Spleen (tissue), 11 donors: ENCODE data around the gene EBPL. TPM values are rescaled to one million over a fixed set of nuclear protein-coding genes. Genes with fewer than 3 reads are reported as not detected.

ENCODE experiments used
- DNase-seq: peaks from one replicate; pipeline ENCODE4 v3.0.0-alpha.2; 2020
- H3K27ac ChIP-seq, 8 donors: fragments of 200-600 bp; sonication (generic) in 7 of 8; 1 replicate in 4 of 8; 2 replicates in 4 of 8; pipeline versions ENCODE4 v1.5.0 to v1.8.0; 2016 to 2021; ENCODE audit warnings: inconsistent platforms in 4 of 8, mild to moderate bottlenecking in 4 of 8, moderate library complexity in 1 of 8
- H3K27me3 ChIP-seq, 7 donors: fragments of 200-600 bp; sonication (generic) in 6 of 7; replicated peaks in 1 of 7; 1 replicate in 4 of 7; 2 replicates in 3 of 7; pipeline versions ENCODE4 v1.5.0 to v1.8.0; 2016 to 2021; ENCODE audit warnings: inconsistent platforms in 3 of 7, mild to moderate bottlenecking in 1 of 7
- H3K36me3 ChIP-seq, 6 donors: fragments of 200-600 bp; sonication (generic) in 5 of 6; 1 replicate in 4 of 6; 2 replicates in 2 of 6; pipeline versions ENCODE4 v1.5.0 to v1.8.0; 2016 to 2021; ENCODE audit warnings: inconsistent platforms in 2 of 6
- H3K4me1 ChIP-seq, 6 donors: fragments of 200-600 bp; sonication (generic) in 5 of 6; 1 replicate in 3 of 6; 2 replicates in 3 of 6; pipeline versions ENCODE4 v1.5.0 to v1.8.0; 2016 to 2021; ENCODE audit warnings: inconsistent platforms in 3 of 6
- H3K4me3 ChIP-seq, 8 donors: fragments of 200-600 bp; sonication (generic) in 7 of 8; 1 replicate in 4 of 8; 2 replicates in 4 of 8; pipeline versions ENCODE4 v1.5.0 to v1.8.0; 2016 to 2021; ENCODE audit warnings: inconsistent platforms in 4 of 8, mild to moderate bottlenecking in 4 of 8, moderate library complexity in 2 of 8
- H3K9me3 ChIP-seq, 8 donors: fragments of 200-600 bp; sonication (generic) in 7 of 8; 1 replicate in 4 of 8; 2 replicates in 4 of 8; pipeline versions ENCODE4 v1.5.0 to v1.8.0; 2016 to 2021; ENCODE audit warnings: inconsistent platforms in 4 of 8
- CTCF ChIP-seq, 11 experiments: fragments of 200-600 bp in 7 of 11; fragments of 450-650 bp in 4 of 11; sonication (generic) in 4 of 11; IDR thresholded peaks in 8 of 11; conservative IDR thresholded peaks in 3 of 11; 1 replicate in 7 of 11; 2 replicates in 4 of 11; pipeline versions ENCODE4 v1.4.0 to v1.8.0; 2016 to 2021; ENCODE audit warnings: antibody characterized with exemption in 11 of 11, inconsistent platforms in 4 of 11, mild to moderate bottlenecking in 1 of 11
- POLR2A ChIP-seq, 3 donors: fragments of 450-650 bp; IDR thresholded peaks; one replicate each; pipeline ENCODE4 v1.5.1; 2017; ENCODE audit warnings: antibody characterized with exemption in 3 of 3, mild to moderate bottlenecking in 1 of 3
- POLR2AphosphoS5 ChIP-seq, 3 donors: sonication (generic); formaldehyde crosslinking; IDR thresholded peaks; one replicate each; pipeline ENCODE4 v1.5.1; 2017; ENCODE audit warnings: antibody characterized with exemption in 3 of 3
- WGBS, 5 donors: extraction: QIAGEN DNeasy Blood & Tissue Kit in 3 of 5; methylation state at CpG; one replicate each; pipeline versions ENCODE4 v1.1.5 to v1.1.7; 2013 to 2018; 5-methylcytosine and 5-hydroxymethylcytosine counted together
- intact Hi-C: fragments of 100-400 bp; cut with DNase I; formaldehyde crosslinking; loops from one replicate; pipeline ENCODE4 v1.15.0; 2023; ENCODE audit warnings: low total_unique reads
- polyA plus RNA-seq, 3 donors: library from polyadenylated mRNA; stranded (reverse); fragments of 200-250 nt; gene quantifications; one replicate each; pipeline ENCODE4 v1.2.1, GENCODE V29; 2013
- total RNA-seq, 7 donors: library from RNA; depleted of rRNA in 3 of 7; stranded (reverse); fragments of >200 nt in 3 of 7; fragmentation: NEBNext Ultra II Directional in 4 of 7; extraction: Animal tissue kit (Norgen Biotek cat#: 25700) in 4 of 7; gene quantifications; one replicate each; pipeline versions ENCODE4 v1.1.0 to v1.2.1, GENCODE V29; 2016 to 2021
- donor health status: healthy with polysubstance abuse.
- donor health status: DM: no; HTN: no; CAD: no; lungs with moderate emphysema.
- donor health status: DM: no; HTN: no; CAD: no.
- donor health status: Bipolar disorder and iron deficiency.
- donor health status: healthy.
- donor health status: DM: no; HTN: no; CAD: no.
- donor health status: DM: yes; HTN: yes; CAD: no.

EBPL gene
- total and polyA plus RNA-seq, 10 donors: 20.1 to 69.4 (median 33.8) TPM

- no peak for TF ChIP-seq POLR2AphosphoS5 (IDR thresholded peaks at IDR 0.05)
- TF ChIP-seq CTCF (IDR thresholded peaks at IDR 0.05 in 8 of 11, conservative IDR thresholded peaks at IDR 0.05 in 3 of 11): no peak
- TF ChIP-seq POLR2A (IDR thresholded peaks at IDR 0.05): no peak
- 67 to 79% (median 72%) methylated on average over 5 of the region's 5 CpGs for WGBS, 5 donors
- Histone ChIP-seq H3K27me3 (no peaks in the 10 kb centered on the region), H3K4me3 (no peak overlapping the region), H3K36me3 (no peaks in the 10 kb centered on the region), H3K9me3 (no peaks in the 10 kb centered on the region), H3K27ac (no peak overlapping the region), H3K4me1 (peaks cover 0 to 37% (median 12%) of the 10 kb centered on the region in 6 donors)
- intact Hi-C loops: no loop called here
- no peak for DNase-seq
These were observed 41.9 kb downstream of the EBPL start for GRCh38 chr13:49649244-49649962.

GRCh38 chr13:49646688-49647087 is 44.6 kb downstream of the EBPL start:
- no peaks in the 10 kb centered on the region for H3K9me3 ChIP-seq
- H3K4me1 ChIP-seq: peaks cover 3 to 55% (median 29%) of the 10 kb centered on the region in 6 donors
- H3K4me3 ChIP-seq: no peak overlapping the region
- 84 to 93% (median 88%) methylated on average over 4 of the region's 4 CpGs for WGBS, 5 donors
- TF ChIP-seq POLR2AphosphoS5 (IDR thresholded peaks at IDR 0.05): no peak
- TF ChIP-seq CTCF (IDR thresholded peaks at IDR 0.05 in 8 of 11, conservative IDR thresholded peaks at IDR 0.05 in 3 of 11): no peak
- no peak for TF ChIP-seq POLR2A (IDR thresholded peaks at IDR 0.05)
- no peak overlapping the region for H3K27ac ChIP-seq
- H3K27me3 ChIP-seq: no peaks in the 10 kb centered on the region
- intact Hi-C loops: no loop called here
- H3K36me3 ChIP-seq: no peaks in the 10 kb centered on the region
- DNase-seq: no peak

GRCh38 chr13:49645451-49645850 is 45.8 kb downstream of the EBPL start:
- H3K36me3 ChIP-seq: no peaks in the 10 kb centered on the region
- no peak for DNase-seq
- H3K27me3 ChIP-seq: no peaks in the 10 kb centered on the region
- 46 to 64% (median 56%) methylated on average over 13 of the region's 13 CpGs for WGBS, 5 donors
- peaks cover 3 to 66% (median 33%) of the 10 kb centered on the region in 6 donors for H3K4me1 ChIP-seq
- H3K4me3 ChIP-seq: no peak overlapping the region
- TF ChIP-seq POLR2A (IDR thresholded peaks at IDR 0.05): no peak
- TF ChIP-seq POLR2AphosphoS5 (IDR thresholded peaks at IDR 0.05): peak in 1 of 3 donors; percentile 36
- H3K9me3 ChIP-seq: no peaks in the 10 kb centered on the region
- H3K27ac ChIP-seq: peak overlapping the region in 7 of 8 donors; percentile 5 to 88 (median 48)
- intact Hi-C loops: no loop called here

- Histone ChIP-seq H3K4me3 (peak overlapping the region in 3 of 8 donors; percentile 1 to 53 (median 25)), H3K36me3 (peaks cover 0 to 8% (median 0%) of the 10 kb centered on the region in 6 donors), H3K9me3 (no peaks in the 10 kb centered on the region), H3K4me1 (peaks cover 3 to 70% (median 33%) of the 10 kb centered on the region in 6 donors), H3K27me3 (no peaks in the 10 kb centered on the region), H3K27ac (peak overlapping the region in 7 of 8 donors; percentile 4 to 91 (median 72))
- 40 to 57% (median 46%) methylated on average over 12 of the region's 12 CpGs for WGBS, 5 donors
- no peak for DNase-seq
- TF ChIP-seq POLR2A (IDR thresholded peaks at IDR 0.05) (no peak), POLR2AphosphoS5 (IDR thresholded peaks at IDR 0.05) (peak in 1 of 3 donors; percentile 4)
- intact Hi-C loops: no loop called here
These were observed 48.1 kb downstream of the EBPL start for GRCh38 chr13:49643035-49643646.

- Histone ChIP-seq H3K27ac (peak overlapping the region in 7 of 8 donors; percentile 4 to 91 (median 73)), H3K4me3 (peak overlapping the region in 3 of 8 donors; percentile 24 to 44 (median 25)), H3K9me3 (no peaks in the 10 kb centered on the region), H3K27me3 (no peaks in the 10 kb centered on the region), H3K4me1 (peaks cover 3 to 70% (median 33%) of the 10 kb centered on the region in 6 donors), H3K36me3 (peaks cover 0 to 8% (median 0%) of the 10 kb centered on the region in 6 donors)
- TF ChIP-seq POLR2AphosphoS5 (IDR thresholded peaks at IDR 0.05) (peak in 1 of 3 donors; percentile 83), CTCF (IDR thresholded peaks at IDR 0.05 in 8 of 11, conservative IDR thresholded peaks at IDR 0.05 in 3 of 11) (no peak), POLR2A (IDR thresholded peaks at IDR 0.05) (no peak)
- intact Hi-C loops: no loop called here
- peak; percentile 84 for DNase-seq
- WGBS, 5 donors: 49 to 75% (median 54%) methylated on average over 4 of the region's 4 CpGs
These were observed 49.4 kb downstream of the EBPL start for GRCh38 chr13:49641801-49642291.
